RWPE2 (cell line): Measurements from ENCODE around the gene PLXNC1.

Experiments used
- ATAC-seq: fragments of 200-7000 bp; cut with Tn5 transposase; 3 replicates; pipeline ENCODE4 v1.9.1; 2021; ENCODE audit warnings: low read depth
- DNase-seq: peaks from one replicate; pipeline ENCODE4 v3.0.0-alpha.2; 2020; ENCODE audit warnings: low spot score
- H3K27ac ChIP-seq: fragments of 450-650 bp; 2 replicates; pipeline ENCODE4 v1.5.1; 2017; ENCODE audit warnings: mild to moderate bottlenecking; ENCODE audit not compliant: poor library complexity, severe bottlenecking
- H3K27me3 ChIP-seq: fragments of 250-450 bp; sonication (Bioruptor Pico); 2 replicates; pipeline ENCODE4 v1.5.1; 2021; ENCODE audit warnings: mild to moderate bottlenecking, moderate library complexity; ENCODE audit not compliant: insufficient read depth, poor library complexity, severe bottlenecking
- H3K36me3 ChIP-seq: fragments of 250-450 bp; sonication (Bioruptor Pico); 2 replicates; pipeline ENCODE4 v1.5.1; 2020; ENCODE audit warnings: low read depth, mild to moderate bottlenecking, moderate library complexity
- H3K4me1 ChIP-seq: fragments of 250-450 bp; sonication (Bioruptor Pico); 2 replicates; pipeline ENCODE4 v1.5.1; 2021; ENCODE audit warnings: mild to moderate bottlenecking, moderate library complexity; ENCODE audit not compliant: insufficient read depth, poor library complexity, severe bottlenecking
- H3K4me3 ChIP-seq: fragments of 250-450 bp; sonication (Bioruptor Pico); 2 replicates; pipeline ENCODE4 v1.5.1; 2021; ENCODE audit warnings: mild to moderate bottlenecking, moderate library complexity; ENCODE audit not compliant: severe bottlenecking
- H3K9me3 ChIP-seq: fragments of 250-450 bp; sonication (Bioruptor Pico); 2 replicates; pipeline ENCODE4 v1.5.1; 2021; ENCODE audit warnings: mild to moderate bottlenecking, moderate library complexity; ENCODE audit not compliant: severe bottlenecking
- CTCF ChIP-seq: fragments of 450-650 bp; IDR thresholded peaks from one replicate; pipeline ENCODE4 v1.5.1; 2017; ENCODE audit warnings: mild to moderate bottlenecking, moderate library complexity; ENCODE audit not compliant: poor library complexity, severe bottlenecking

PLXNC1 gene

GRCh38 chr12:94220804-94221203 is 72.4 kb downstream of the PLXNC1 start:
- H3K27me3 ChIP-seq: no peaks in the 10 kb centered on the region
- H3K27ac ChIP-seq: no peak overlapping the region
- no peaks in the 10 kb centered on the region for H3K36me3 ChIP-seq
- H3K9me3 ChIP-seq: no peaks in the 10 kb centered on the region
- H3K4me3 ChIP-seq: no peak overlapping the region
- ATAC-seq (no peak), DNase-seq (no peak)
- no peak for TF ChIP-seq CTCF
- no peaks in the 10 kb centered on the region for H3K4me1 ChIP-seq

DNA sequence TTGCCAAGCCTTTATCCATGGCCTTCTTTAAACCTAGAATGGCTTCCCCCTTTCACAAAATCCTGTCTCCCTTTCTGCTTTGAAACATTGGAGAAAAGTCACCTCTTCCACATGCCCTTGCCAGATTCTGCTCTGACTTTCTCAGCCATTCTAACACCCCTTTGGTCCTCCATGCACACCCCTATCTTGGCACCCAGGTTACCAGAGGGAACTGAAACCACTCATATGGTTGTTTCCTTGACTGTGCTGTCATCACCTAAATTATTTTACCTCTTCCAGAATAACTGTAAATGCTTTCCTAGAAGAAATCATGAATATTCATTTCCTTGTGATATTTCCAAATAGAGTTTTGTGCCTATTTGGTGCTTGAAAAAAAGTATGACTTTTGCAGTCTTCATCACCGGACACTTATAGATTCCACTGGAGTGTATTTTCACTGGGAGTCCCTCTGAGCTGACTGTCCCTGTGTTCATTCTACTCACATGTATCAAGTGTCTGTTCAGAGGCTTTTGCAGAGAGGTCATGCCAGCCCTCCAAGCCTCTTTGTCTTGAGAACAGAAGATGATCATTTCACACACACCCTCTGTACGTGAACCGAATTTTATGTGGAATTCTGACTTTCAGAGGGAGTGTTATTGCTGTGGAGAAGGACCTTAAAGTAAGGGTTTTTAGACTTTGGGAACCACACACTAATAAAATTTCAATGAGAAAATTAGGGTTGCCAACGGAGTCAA is 74.1 kb downstream of the PLXNC1 start:
- Histone ChIP-seq H3K9me3 (no peaks in the 10 kb centered on the region), H3K27me3 (peaks cover 4% of the 10 kb centered on the region), H3K27ac (no peak overlapping the region), H3K4me1 (no peaks in the 10 kb centered on the region), H3K4me3 (no peak overlapping the region), H3K36me3 (no peaks in the 10 kb centered on the region)
- no peak for TF ChIP-seq CTCF
- DNase-seq (no peak), ATAC-seq (no peak)

- no peak for ATAC-seq
- peaks cover 10% of the 10 kb centered on the region for H3K27me3 ChIP-seq
Measured at GRCh38 chr12:94223842-94224241, 75.5 kb downstream of the PLXNC1 start.

DNA sequence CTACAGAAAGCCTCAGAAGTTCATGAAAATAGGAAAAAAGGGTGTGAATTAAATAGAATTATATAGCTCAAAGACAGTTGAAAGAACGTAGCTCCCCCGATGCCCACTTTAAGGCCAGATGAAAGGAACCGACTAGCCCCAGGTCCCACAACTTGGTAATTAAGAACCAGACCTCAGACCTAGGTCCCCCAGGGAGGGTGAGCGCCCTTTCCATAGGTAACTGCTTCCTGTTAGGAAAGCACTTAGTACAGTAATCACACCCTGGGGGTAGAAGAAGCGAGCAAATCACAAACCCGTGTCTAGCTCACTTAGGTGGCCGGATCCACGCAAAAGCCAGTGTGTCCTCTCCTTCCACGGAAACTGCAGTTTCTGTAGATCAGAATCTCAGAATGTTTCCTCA is 77.1 kb downstream of the PLXNC1 start:
- no peak for TF ChIP-seq CTCF
- DNase-seq (no peak), ATAC-seq (no peak)
- Histone ChIP-seq H3K4me3 (no peak overlapping the region), H3K27ac (no peak overlapping the region), H3K9me3 (no peaks in the 10 kb centered on the region), H3K4me1 (no peaks in the 10 kb centered on the region), H3K27me3 (peaks cover 10% of the 10 kb centered on the region), H3K36me3 (no peaks in the 10 kb centered on the region)

More at GRCh38 chr12:94223842-94224241, 75.5 kb downstream of the PLXNC1 start:
- no peak for TF ChIP-seq CTCF
- H3K9me3 ChIP-seq: no peaks in the 10 kb centered on the region
- no peaks in the 10 kb centered on the region for H3K36me3 ChIP-seq
- no peak overlapping the region for H3K4me3 ChIP-seq
- H3K27ac ChIP-seq: no peak overlapping the region
- H3K4me1 ChIP-seq: no peaks in the 10 kb centered on the region
- no peak for DNase-seq

GRCh38 chr12:94225947-94226630 is 77.7 kb downstream of the PLXNC1 start:
- Histone ChIP-seq H3K36me3 (no peaks in the 10 kb centered on the region), H3K27ac (no peak overlapping the region), H3K9me3 (no peaks in the 10 kb centered on the region), H3K4me3 (no peak overlapping the region), H3K27me3 (peaks cover 10% of the 10 kb centered on the region), H3K4me1 (no peaks in the 10 kb centered on the region)
- ATAC-seq (no peak), DNase-seq (no peak)
- TF ChIP-seq CTCF: no peak
